ENCODE measurements around the gene KIF21B. TPM values are rescaled to one million over a fixed set of nuclear protein-coding genes. Genes with fewer than 3 reads are reported as not detected.

The KIF21B gene
- total RNA-seq, 1 experiment from 2014 or later: 2.6 TPM

DNA sequence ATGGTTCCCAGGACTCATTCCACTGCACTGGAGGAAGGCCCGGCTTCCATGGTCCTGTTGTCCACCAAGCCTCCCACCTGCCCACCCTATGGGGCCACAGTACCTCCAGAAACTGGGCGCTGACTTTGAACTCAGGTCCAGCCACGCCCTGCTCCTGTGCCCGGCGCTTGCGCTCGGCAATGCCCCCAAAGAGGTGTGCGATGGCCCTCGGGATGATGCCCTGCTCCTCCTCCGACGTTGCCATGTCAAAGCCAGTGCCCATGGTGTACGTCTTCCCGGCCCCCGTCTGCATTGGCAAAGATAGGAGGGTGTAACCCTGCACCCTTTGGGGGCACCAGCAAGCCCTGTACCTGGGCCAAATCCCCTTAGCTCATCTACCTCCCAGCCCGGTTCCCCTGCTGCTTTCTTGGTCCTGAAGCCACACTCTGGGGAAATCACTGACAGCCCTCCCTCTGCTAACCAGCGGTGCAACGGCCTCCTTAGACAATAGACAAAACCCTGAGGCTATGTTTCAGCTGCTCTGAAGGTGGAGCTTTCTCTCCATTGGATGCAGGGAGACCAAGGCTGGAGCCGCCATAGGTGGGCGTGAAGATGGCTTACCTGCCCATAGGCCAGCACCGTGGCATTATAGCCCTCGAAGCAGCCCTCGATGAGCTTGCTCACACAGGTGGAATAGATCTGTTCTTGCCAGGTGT lies 14.7 kb downstream of the KIF21B start:
- intact Hi-C loops (cut with micrococcal nuclease; ENCODE audit: unreplicated experiment): no loop called here
- Histone ChIP-seq H3K4me3 (ENCODE audit: low read depth, low read length) (no peak overlapping the region), H3K9me3 (no peaks in the 10 kb centered on the region), H3K27me3 (replicated peaks; ENCODE audit: control insufficient read depth, insufficient read depth, low read length) (no peaks in the 10 kb centered on the region), H3K4me1 (no peaks in the 10 kb centered on the region), H3K36me3 (ENCODE audit: control insufficient read depth, insufficient read depth, low read length) (no peaks in the 10 kb centered on the region)
- TF ChIP-seq, protein P1, sequence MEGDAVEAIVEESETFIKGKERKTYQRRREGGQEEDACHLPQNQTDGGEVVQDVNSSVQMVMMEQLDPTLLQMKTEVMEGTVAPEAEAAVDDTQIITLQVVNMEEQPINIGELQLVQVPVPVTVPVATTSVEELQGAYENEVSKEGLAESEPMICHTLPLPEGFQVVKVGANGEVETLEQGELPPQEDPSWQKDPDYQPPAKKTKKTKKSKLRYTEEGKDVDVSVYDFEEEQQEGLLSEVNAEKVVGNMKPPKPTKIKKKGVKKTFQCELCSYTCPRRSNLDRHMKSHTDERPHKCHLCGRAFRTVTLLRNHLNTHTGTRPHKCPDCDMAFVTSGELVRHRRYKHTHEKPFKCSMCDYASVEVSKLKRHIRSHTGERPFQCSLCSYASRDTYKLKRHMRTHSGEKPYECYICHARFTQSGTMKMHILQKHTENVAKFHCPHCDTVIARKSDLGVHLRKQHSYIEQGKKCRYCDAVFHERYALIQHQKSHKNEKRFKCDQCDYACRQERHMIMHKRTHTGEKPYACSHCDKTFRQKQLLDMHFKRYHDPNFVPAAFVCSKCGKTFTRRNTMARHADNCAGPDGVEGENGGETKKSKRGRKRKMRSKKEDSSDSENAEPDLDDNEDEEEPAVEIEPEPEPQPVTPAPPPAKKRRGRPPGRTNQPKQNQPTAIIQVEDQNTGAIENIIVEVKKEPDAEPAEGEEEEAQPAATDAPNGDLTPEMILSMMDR (IDR thresholded peaks at IDR 0.05; ENCODE audit: insufficient read depth in 1 of 2, low read depth in 1 of 2, low read length in 1 of 2, severe bottlenecking in 1 of 2, unreplicated experiment in 1 of 2): no peak
- CTCF ChIA-PET: no interaction called here
- H3K27me3 Mint-ChIP-seq (ENCODE audit: insufficient read depth, unreplicated experiment): no peaks in the 10 kb centered on the region
- POLR2A ChIA-PET: no interaction called here
- no peaks in the 10 kb centered on the region for H3K36me3 Mint-ChIP-seq (ENCODE audit: insufficient read depth, unreplicated experiment)
- no peak overlapping the region for H3K4me3 Mint-ChIP-seq (ENCODE audit: unreplicated experiment)
- no peak for DNase-seq
- H3K4me1 Mint-ChIP-seq (ENCODE audit: low read depth, unreplicated experiment): no peaks in the 10 kb centered on the region
- H3K9me3 Mint-ChIP-seq (ENCODE audit: unreplicated experiment): no peaks in the 10 kb centered on the region
- H3K27ac Mint-ChIP-seq (ENCODE audit: unreplicated experiment): no peak overlapping the region
- BruUV-seq (replicated peaks): no TSS peak

- H3K4me3 ChIP-seq (ENCODE audit: low read depth, low read length): no peak overlapping the region
- BruUV-seq (replicated peaks): no TSS peak
- Mint-ChIP-seq H3K27ac (ENCODE audit: unreplicated experiment) (no peak overlapping the region), H3K9me3 (ENCODE audit: unreplicated experiment) (no peaks in the 10 kb centered on the region), H3K4me3 (ENCODE audit: unreplicated experiment) (no peak overlapping the region), H3K4me1 (ENCODE audit: low read depth, unreplicated experiment) (no peaks in the 10 kb centered on the region), H3K36me3 (ENCODE audit: insufficient read depth, unreplicated experiment) (no peaks in the 10 kb centered on the region), H3K27me3 (ENCODE audit: insufficient read depth, unreplicated experiment) (no peaks in the 10 kb centered on the region)
- H3K27me3 ChIP-seq (replicated peaks; ENCODE audit: control insufficient read depth, insufficient read depth, low read length): no peaks in the 10 kb centered on the region
- no peaks in the 10 kb centered on the region for H3K9me3 ChIP-seq
- intact Hi-C loops (cut with micrococcal nuclease; ENCODE audit: unreplicated experiment): no loop called here
- TF ChIP-seq, protein P1 (IDR thresholded peaks at IDR 0.05; ENCODE audit: insufficient read depth in 1 of 2, low read depth in 1 of 2, low read length in 1 of 2, severe bottlenecking in 1 of 2, unreplicated experiment in 1 of 2): no peak
- DNase-seq: no peak
- H3K4me1 ChIP-seq: no peaks in the 10 kb centered on the region
- no peaks in the 10 kb centered on the region for H3K36me3 ChIP-seq (ENCODE audit: control insufficient read depth, insufficient read depth, low read length)
- ChIA-PET POLR2A (no interaction called here), CTCF (no interaction called here)
Measured at GRCh38 chr1:201007481-201007880, 16.0 kb downstream of the KIF21B start.

DNA sequence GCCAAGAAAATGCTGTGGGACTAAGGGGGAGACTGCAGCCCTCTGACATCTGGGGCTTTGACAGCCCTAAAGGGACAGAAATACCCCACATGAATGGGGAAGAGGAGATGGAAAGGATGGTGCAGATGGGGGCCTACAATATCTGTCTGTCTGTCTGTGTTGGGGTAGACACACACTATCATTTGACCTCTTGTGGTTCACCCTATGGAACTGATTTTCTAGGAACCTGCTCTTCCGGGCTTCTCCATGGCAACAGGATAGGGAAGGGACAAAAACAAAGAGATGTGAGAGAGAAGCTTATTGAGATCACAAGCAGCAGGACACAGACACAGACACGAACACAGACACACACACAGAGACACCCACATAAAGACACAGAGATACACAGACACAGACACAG lies 17.1 kb downstream of the KIF21B start:
- H3K9me3 Mint-ChIP-seq (ENCODE audit: unreplicated experiment): no peaks in the 10 kb centered on the region
- intact Hi-C loops (cut with micrococcal nuclease; ENCODE audit: unreplicated experiment): no loop called here
- DNase-seq: no peak
- Histone ChIP-seq H3K4me1 (no peaks in the 10 kb centered on the region), H3K27me3 (replicated peaks; ENCODE audit: control insufficient read depth, insufficient read depth, low read length) (no peaks in the 10 kb centered on the region), H3K4me3 (ENCODE audit: low read depth, low read length) (no peak overlapping the region), H3K9me3 (no peaks in the 10 kb centered on the region), H3K36me3 (ENCODE audit: control insufficient read depth, insufficient read depth, low read length) (no peaks in the 10 kb centered on the region)
- H3K27me3 Mint-ChIP-seq (ENCODE audit: insufficient read depth, unreplicated experiment): no peaks in the 10 kb centered on the region
- no peak overlapping the region for H3K27ac Mint-ChIP-seq (ENCODE audit: unreplicated experiment)
- H3K4me1 Mint-ChIP-seq (ENCODE audit: low read depth, unreplicated experiment): no peaks in the 10 kb centered on the region
- H3K4me3 Mint-ChIP-seq (ENCODE audit: unreplicated experiment): no peak overlapping the region
- H3K36me3 Mint-ChIP-seq (ENCODE audit: insufficient read depth, unreplicated experiment): no peaks in the 10 kb centered on the region
- BruUV-seq (replicated peaks): no TSS peak
- ChIA-PET POLR2A (no interaction called here), CTCF (no interaction called here)
- TF ChIP-seq, protein P1 (IDR thresholded peaks at IDR 0.05; ENCODE audit: insufficient read depth in 1 of 2, low read depth in 1 of 2, low read length in 1 of 2, severe bottlenecking in 1 of 2, unreplicated experiment in 1 of 2): no peak
